Stimulated activated CD4-positive, alpha-beta T cell treated with anti-CD3 and anti-CD28 coated beads, Interleukin-1b, Interleukin-23, amount 100 ng/mL, for 4 hours (primary cell): ENCODE measurements around the gene SLC25A33.
"Not testable (repeated sequence)": the region's sequence is repeated elsewhere in the genome, so short reads cannot be mapped to it uniquely, and the experiment has no call there.

Experiments
- DNase-seq, 2 donors: peaks; one replicate each; pipeline ENCODE4 v3.0.0-alpha.2; 2020; ENCODE audit warnings: low read depth in 2 of 2

SLC25A33 gene

GRCh38 chr1:9538669-9539164 lies 548 bp upstream of the SLC25A33 start:
- no peak for DNase-seq

- peak; percentile 21 to 50 for DNase-seq
These were observed 725 bp downstream of the SLC25A33 start for GRCh38 chr1:9539829-9540550.

- no peak for DNase-seq
These were observed 3.2 kb downstream of the SLC25A33 start for GRCh38 chr1:9542430-9542829.

GRCh38 chr1:9544926-9545325 lies 5.7 kb downstream of the SLC25A33 start:
- no peak for DNase-seq

GRCh38 chr1:9549955-9550546 lies 10.8 kb downstream of the SLC25A33 start:
- no peak for DNase-seq

GRCh38 chr1:9551984-9552383 lies 12.7 kb downstream of the SLC25A33 start:
- DNase-seq, result no peak

- no peak for DNase-seq
These were observed 14.5 kb downstream of the SLC25A33 start for GRCh38 chr1:9553736-9554144.

GRCh38 chr1:9555942-9556341 lies 16.7 kb downstream of the SLC25A33 start:
- DNase-seq, result no peak

- no peak for DNase-seq
These were observed 18.4 kb downstream of the SLC25A33 start for GRCh38 chr1:9557624-9558023.

GRCh38 chr1:9558271-9558945 lies 19.1 kb downstream of the SLC25A33 start:
- no peak for DNase-seq

GRCh38 chr1:9558946-9559545 lies 19.8 kb downstream of the SLC25A33 start:
- no peak for DNase-seq

GRCh38 chr1:9559673-9560072 lies 20.4 kb downstream of the SLC25A33 start:
- no peak for DNase-seq

- DNase-seq, result not testable (repeated sequence)
These were observed 20.8 kb downstream of the SLC25A33 start for GRCh38 chr1:9560090-9560489.

- no peak for DNase-seq
These were observed 22.2 kb downstream of the SLC25A33 start for GRCh38 chr1:9561429-9561828.

GRCh38 chr1:9569267-9569666 lies 30.0 kb downstream of the SLC25A33 start:
- no peak for DNase-seq

GRCh38 chr1:9570886-9571529 lies 31.7 kb downstream of the SLC25A33 start:
- DNase-seq, result not testable (repeated sequence)

- no peak for DNase-seq
These were observed 34.5 kb downstream of the SLC25A33 start for GRCh38 chr1:9573723-9574122.

GRCh38 chr1:9575486-9575885 lies 36.2 kb downstream of the SLC25A33 start:
- DNase-seq, result no peak

- DNase-seq, result no peak
These were observed 37.6 kb downstream of the SLC25A33 start for GRCh38 chr1:9576903-9577302.

- DNase-seq, result no peak
These were observed 38.2 kb downstream of the SLC25A33 start for GRCh38 chr1:9577423-9577822.

GRCh38 chr1:9580942-9581341 lies 41.7 kb downstream of the SLC25A33 start:
- no peak for DNase-seq
